ENCODE data around the gene TNIP2. TPM values are rescaled to one million over a fixed set of nuclear protein-coding genes. Genes with fewer than 3 reads are reported as not detected.
"Not testable (repeated sequence)": the region's sequence is repeated elsewhere in the genome, so short reads cannot be mapped to it uniquely, and the experiment has no call there.

Gene TNIP2
- total and polyA plus RNA-seq, 2 experiments from 2014 or later: 40.6 to 55.2 TPM

- Histone ChIP-seq H3K4me2 (ENCODE audit: unreplicated experiment) (no peak overlapping the region), H3K4me1 (ENCODE audit: insufficient read depth) (no peaks in the 10 kb centered on the region), H3K27me3 (replicated peaks; ENCODE audit: insufficient read depth) (no peaks in the 10 kb centered on the region), H4K20me1 (ENCODE audit: insufficient read depth) (no peaks in the 10 kb centered on the region), H3K36me3 (ENCODE audit: low read depth) (no peaks in the 10 kb centered on the region), H3K9ac (no peak overlapping the region), H3K9me3 (ENCODE audit: low read depth) (no peaks in the 10 kb centered on the region), H3K79me2 (ENCODE audit: insufficient read depth) (no peaks in the 10 kb centered on the region), H2AFZ (no peak overlapping the region), H3K9me2 (ENCODE audit: insufficient read depth) (no peaks in the 10 kb centered on the region), H3F3A (ENCODE audit: insufficient read depth) (peaks cover 3% of the 10 kb centered on the region; the same call in 1 of the 2 replicates), H3K4me3 (no peak overlapping the region), H3K27ac (no peak overlapping the region)
- DNase-seq: no peak
- no peak for TF ChIP-seq EZH2 (IDR thresholded peaks at IDR 0.05; ENCODE audit: insufficient read depth, poor library complexity, severe bottlenecking)
- no peak for TF ChIP-seq EZH2phosphoT487 (IDR thresholded peaks at IDR 0.05; ENCODE audit: insufficient read depth, low read depth)
- in situ Hi-C loops (cut with MboI): no loop called here
- WGBS, 2 experiments (ENCODE audit: low coverage in 1 of 2, low lambda C conversion rate in 2 of 2, missing lambda C conversion rate in 2 of 2): 46 to 61% methylated on average over 5 of the region's 5 CpGs
Measured at GRCh38 chr4:2767046-2767704, 11.0 kb upstream of the TNIP2 start.

- in situ Hi-C loops (cut with MboI): no loop called here
- H2AFZ ChIP-seq: no peak overlapping the region
Measured at GRCh38 chr4:2765832-2766526, 9.8 kb upstream of the TNIP2 start.

GRCh38 chr4:2763511-2763967, 7.4 kb upstream of the TNIP2 start:
- peak overlapping the region; percentile 31; the same call in 1 of the 2 replicates for H3K27ac ChIP-seq
- H3K27me3 ChIP-seq (replicated peaks; ENCODE audit: insufficient read depth): no peaks in the 10 kb centered on the region
- no peaks in the 10 kb centered on the region for H3K9me3 ChIP-seq (ENCODE audit: low read depth)
- peak overlapping the region; percentile 79 for H3K9ac ChIP-seq
- TF ChIP-seq EZH2phosphoT487 (IDR thresholded peaks at IDR 0.05; ENCODE audit: insufficient read depth, low read depth): no peak
- no peak for TF ChIP-seq EZH2 (IDR thresholded peaks at IDR 0.05; ENCODE audit: insufficient read depth, poor library complexity, severe bottlenecking)
- H2AFZ ChIP-seq: peak overlapping the region; percentile 94
- DNase-seq: peak; percentile 84
- peak overlapping the region; percentile 84 for H3K4me2 ChIP-seq (ENCODE audit: unreplicated experiment)
- no peaks in the 10 kb centered on the region for H3K79me2 ChIP-seq (ENCODE audit: insufficient read depth)
- in situ Hi-C loops (cut with MboI): no loop called here
- 0 out of 2 replicates have a peak, but pooled peaks cover 3% of the 10 kb centered on the region for H3F3A ChIP-seq (ENCODE audit: insufficient read depth)
- WGBS, 2 experiments (ENCODE audit: low coverage in 1 of 2, low lambda C conversion rate in 2 of 2, missing lambda C conversion rate in 2 of 2): 20 to 24% methylated on average over 23 of the region's 23 CpGs
- H4K20me1 ChIP-seq (ENCODE audit: insufficient read depth): no peaks in the 10 kb centered on the region
- H3K36me3 ChIP-seq (ENCODE audit: low read depth): no peaks in the 10 kb centered on the region
- H3K4me1 ChIP-seq (ENCODE audit: insufficient read depth): no peaks in the 10 kb centered on the region
- no peaks in the 10 kb centered on the region for H3K9me2 ChIP-seq (ENCODE audit: insufficient read depth)
- H3K4me3 ChIP-seq: peak overlapping the region; percentile 79

More at GRCh38 chr4:2765832-2766526, 9.8 kb upstream of the TNIP2 start:
- Histone ChIP-seq H3K79me2 (ENCODE audit: insufficient read depth) (no peaks in the 10 kb centered on the region), H3K4me3 (no peak overlapping the region), H3K27ac (no peak overlapping the region), H3F3A (ENCODE audit: insufficient read depth) (peaks cover 3% of the 10 kb centered on the region; the same call in 1 of the 2 replicates), H3K4me2 (ENCODE audit: unreplicated experiment) (no peak overlapping the region), H3K27me3 (replicated peaks; ENCODE audit: insufficient read depth) (no peaks in the 10 kb centered on the region), H3K4me1 (ENCODE audit: insufficient read depth) (no peaks in the 10 kb centered on the region), H3K9ac (no peak overlapping the region), H4K20me1 (ENCODE audit: insufficient read depth) (no peaks in the 10 kb centered on the region), H3K36me3 (ENCODE audit: low read depth) (no peaks in the 10 kb centered on the region), H3K9me2 (ENCODE audit: insufficient read depth) (no peaks in the 10 kb centered on the region), H3K9me3 (ENCODE audit: low read depth) (no peaks in the 10 kb centered on the region)
- DNase-seq: no peak
- WGBS, 2 experiments (ENCODE audit: low coverage in 1 of 2, low lambda C conversion rate in 2 of 2, missing lambda C conversion rate in 2 of 2): 90 to 91% methylated on average over 12 of the region's 12 CpGs
- no peak for TF ChIP-seq EZH2 (IDR thresholded peaks at IDR 0.05; ENCODE audit: insufficient read depth, poor library complexity, severe bottlenecking)
- no peak for TF ChIP-seq EZH2phosphoT487 (IDR thresholded peaks at IDR 0.05; ENCODE audit: insufficient read depth, low read depth)

- H3K4me3 ChIP-seq; H3K4me2 ChIP-seq (ENCODE audit: unreplicated experiment); H3K27ac ChIP-seq; H2AFZ ChIP-seq; H3K9me3 ChIP-seq (ENCODE audit: low read depth); in situ Hi-C loops (cut with MboI); H3K27me3 ChIP-seq (replicated peaks; ENCODE audit: insufficient read depth); DNase-seq; H3K9me2 ChIP-seq (ENCODE audit: insufficient read depth); H3K9ac ChIP-seq; H4K20me1 ChIP-seq (ENCODE audit: insufficient read depth); H3K4me1 ChIP-seq (ENCODE audit: insufficient read depth); H3K36me3 ChIP-seq (ENCODE audit: low read depth); H3K79me2 ChIP-seq (ENCODE audit: insufficient read depth); H3F3A ChIP-seq (ENCODE audit: insufficient read depth): not testable (repeated sequence)
- 95 to 96% methylated on average over 33 to 41 of the region's 42 CpGs for WGBS, 2 experiments (ENCODE audit: low coverage in 1 of 2, low lambda C conversion rate in 2 of 2, missing lambda C conversion rate in 2 of 2)
Measured at GRCh38 chr4:2762486-2763370, 6.6 kb upstream of the TNIP2 start.
